Measurements from ENCODE around the gene OR2A12. TPM values are rescaled to one million over a fixed set of nuclear protein-coding genes. Genes with fewer than 3 reads are reported as not detected.

OR2A12 gene
- total RNA-seq, 4 donors from 2014 or later = not detected

GRCh38 chr7:144132262-144132661 is 46.2 kb downstream of the OR2A12 start:
- no peak for TF ChIP-seq POLR2A (IDR thresholded peaks at IDR 0.05)
- intact Hi-C loops (cut with DNase I; ENCODE audit: low total_unique reads) = loop anchor here (10.0 kb wide), 1 partner anchor 627 kb away; no protein-coding TSS in a partner anchor
- Histone ChIP-seq H3K27me3 (no peaks in the 10 kb centered on the region), H3K4me1 (no peaks in the 10 kb centered on the region), H3K27ac (no peak overlapping the region), H3K36me3 (no peaks in the 10 kb centered on the region), H3K9me3 (no peaks in the 10 kb centered on the region), H3K4me3 (no peak overlapping the region)
- ATAC-seq (no peak), DNase-seq (no peak)
- in situ Hi-C loops (cut with MboI; ENCODE audit: low sequenced_read_pairs in 4 of 4) = no loop called here

GRCh38 chr7:144133307-144133706 is 47.2 kb downstream of the OR2A12 start:
- DNase-seq = no peak
- Histone ChIP-seq H3K27me3 (no peaks in the 10 kb centered on the region), H3K27ac (no peak overlapping the region), H3K9me3 (no peaks in the 10 kb centered on the region), H3K4me3 (no peak overlapping the region), H3K4me1 (no peaks in the 10 kb centered on the region), H3K36me3 (no peaks in the 10 kb centered on the region)
- TF ChIP-seq CTCF (IDR thresholded peaks at IDR 0.05 in 4 of 5, conservative IDR thresholded peaks at IDR 0.05 in 1 of 5) (no peak), POLR2A (IDR thresholded peaks at IDR 0.05) (no peak)
- ATAC-seq = no peak
- in situ Hi-C loops (cut with MboI; ENCODE audit: low sequenced_read_pairs in 4 of 4) = no loop called here
- intact Hi-C loops (cut with DNase I; ENCODE audit: low total_unique reads) = loop anchor here (10.0 kb wide), 1 partner anchor 629 kb away; no protein-coding TSS in a partner anchor

- intact Hi-C loops (cut with DNase I; ENCODE audit: low total_unique reads) = loop anchor here (10.0 kb wide), 1 partner anchor 629 kb away; no protein-coding TSS in a partner anchor
- no peaks in the 10 kb centered on the region for H3K27me3 ChIP-seq
- ATAC-seq = no peak
- no peak overlapping the region for H3K4me3 ChIP-seq
- no peaks in the 10 kb centered on the region for H3K36me3 ChIP-seq
- TF ChIP-seq POLR2A (IDR thresholded peaks at IDR 0.05) = no peak
- TF ChIP-seq CTCF (IDR thresholded peaks at IDR 0.05 in 4 of 5, conservative IDR thresholded peaks at IDR 0.05 in 1 of 5) = no peak
- no peaks in the 10 kb centered on the region for H3K9me3 ChIP-seq
- no peak overlapping the region for H3K27ac ChIP-seq
- in situ Hi-C loops (cut with MboI; ENCODE audit: low sequenced_read_pairs in 4 of 4) = no loop called here
- no peak for DNase-seq
- H3K4me1 ChIP-seq = no peaks in the 10 kb centered on the region
Observed at GRCh38 chr7:144134116-144134515, 48.0 kb downstream of the OR2A12 start.

- DNase-seq (no peak), ATAC-seq (no peak)
- intact Hi-C loops (cut with DNase I; ENCODE audit: low total_unique reads) = loop anchor here (10.0 kb wide), 1 partner anchor 633 kb away; no protein-coding TSS in a partner anchor
- TF ChIP-seq POLR2A (IDR thresholded peaks at IDR 0.05) (no peak), CTCF (IDR thresholded peaks at IDR 0.05 in 4 of 5, conservative IDR thresholded peaks at IDR 0.05 in 1 of 5) (no peak)
- no peaks in the 10 kb centered on the region for H3K36me3 ChIP-seq
- H3K4me3 ChIP-seq = no peak overlapping the region
- H3K27ac ChIP-seq = no peak overlapping the region
- H3K27me3 ChIP-seq = no peaks in the 10 kb centered on the region
- no peaks in the 10 kb centered on the region for H3K4me1 ChIP-seq
- in situ Hi-C loops (cut with MboI; ENCODE audit: low sequenced_read_pairs in 4 of 4) = no loop called here
- H3K9me3 ChIP-seq = no peaks in the 10 kb centered on the region
Observed at GRCh38 chr7:144137501-144137900, 51.4 kb downstream of the OR2A12 start.

GRCh38 chr7:144142187-144142586 is 56.1 kb downstream of the OR2A12 start:
- Histone ChIP-seq H3K27ac (no peak overlapping the region), H3K4me1 (no peaks in the 10 kb centered on the region), H3K9me3 (no peaks in the 10 kb centered on the region), H3K36me3 (no peaks in the 10 kb centered on the region), H3K4me3 (no peak overlapping the region), H3K27me3 (no peaks in the 10 kb centered on the region)
- ATAC-seq = no peak
- DNase-seq = no peak
- TF ChIP-seq CTCF (IDR thresholded peaks at IDR 0.05 in 4 of 5, conservative IDR thresholded peaks at IDR 0.05 in 1 of 5) = no peak
- TF ChIP-seq POLR2A (IDR thresholded peaks at IDR 0.05) = no peak
- in situ Hi-C loops (cut with MboI; ENCODE audit: low sequenced_read_pairs in 4 of 4) (no loop called here), intact Hi-C loops (cut with DNase I; ENCODE audit: low total_unique reads) (no loop called here)
